Dendritic cell treated with granulocyte-macrophage colony-stimulating factor and Interleukin-4, amounts not matched to agents 40 ng/mL and 50 ng/mL, for 4 days (primary cell): ENCODE results near the gene ZBTB7A.

Source experiments
- H3K27ac Mint-ChIP-seq: one replicate; pipeline ENCODE4 v1.8.0; 2022; ENCODE audit warnings: mild to moderate bottlenecking, mixed read lengths
- H3K27me3 Mint-ChIP-seq: one replicate; pipeline ENCODE4 v1.8.0; 2022; ENCODE audit warnings: mild to moderate bottlenecking, mixed read lengths
- H3K36me3 Mint-ChIP-seq: one replicate; pipeline ENCODE4 v1.8.0; 2022; ENCODE audit warnings: low read depth, mixed read lengths
- H3K4me1 Mint-ChIP-seq: one replicate; pipeline ENCODE4 v1.8.0; 2022; ENCODE audit warnings: low read depth, mixed read lengths
- H3K4me3 Mint-ChIP-seq: one replicate; pipeline ENCODE4 v1.8.0; 2022; ENCODE audit warnings: mild to moderate bottlenecking, moderate library complexity, mixed read lengths
- H3K9me3 Mint-ChIP-seq: one replicate; pipeline ENCODE4 v1.8.0; 2022; ENCODE audit warnings: mixed read lengths
- intact Hi-C: fragments of 100-400 bp; cut with micrococcal nuclease; formaldehyde crosslinking; loops from one replicate; pipeline ENCODE4 v1.15.0; 2022

ZBTB7A gene

DNA sequence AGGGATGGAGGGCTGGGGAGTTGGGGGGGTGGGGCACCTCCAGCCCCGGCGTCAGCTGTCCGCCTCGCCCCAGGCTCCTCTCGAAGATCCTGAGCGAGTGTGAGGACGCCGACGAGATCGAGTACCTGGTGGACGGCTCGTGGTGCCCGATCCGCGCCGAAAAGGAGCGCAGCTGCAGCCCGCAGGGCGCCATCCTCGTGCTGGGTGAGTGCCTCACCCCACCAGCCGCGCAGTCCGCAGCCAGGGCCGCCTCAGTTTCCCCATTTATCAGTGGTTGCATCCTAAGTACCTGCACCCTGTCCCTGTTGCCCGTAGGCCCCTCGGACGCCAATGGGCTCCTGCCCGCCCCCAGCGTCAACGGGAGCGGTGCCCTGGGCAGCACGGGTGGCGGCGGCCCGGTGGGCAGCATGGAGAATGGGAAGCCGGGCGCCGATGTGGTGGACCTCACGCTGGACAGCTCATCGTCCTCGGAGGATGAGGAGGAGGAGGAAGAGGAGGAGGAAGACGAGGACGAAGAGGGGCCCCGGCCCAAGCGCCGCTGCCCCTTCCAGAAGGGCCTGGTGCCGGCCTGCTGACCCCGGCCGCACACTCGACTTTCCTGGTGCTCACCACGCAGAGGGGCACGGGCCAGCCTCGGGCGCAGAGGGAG lies 29.3 kb downstream of the ZBTB7A start:
- no peak overlapping the region for H3K4me3 Mint-ChIP-seq
- no peak overlapping the region for H3K27ac Mint-ChIP-seq

DNA sequence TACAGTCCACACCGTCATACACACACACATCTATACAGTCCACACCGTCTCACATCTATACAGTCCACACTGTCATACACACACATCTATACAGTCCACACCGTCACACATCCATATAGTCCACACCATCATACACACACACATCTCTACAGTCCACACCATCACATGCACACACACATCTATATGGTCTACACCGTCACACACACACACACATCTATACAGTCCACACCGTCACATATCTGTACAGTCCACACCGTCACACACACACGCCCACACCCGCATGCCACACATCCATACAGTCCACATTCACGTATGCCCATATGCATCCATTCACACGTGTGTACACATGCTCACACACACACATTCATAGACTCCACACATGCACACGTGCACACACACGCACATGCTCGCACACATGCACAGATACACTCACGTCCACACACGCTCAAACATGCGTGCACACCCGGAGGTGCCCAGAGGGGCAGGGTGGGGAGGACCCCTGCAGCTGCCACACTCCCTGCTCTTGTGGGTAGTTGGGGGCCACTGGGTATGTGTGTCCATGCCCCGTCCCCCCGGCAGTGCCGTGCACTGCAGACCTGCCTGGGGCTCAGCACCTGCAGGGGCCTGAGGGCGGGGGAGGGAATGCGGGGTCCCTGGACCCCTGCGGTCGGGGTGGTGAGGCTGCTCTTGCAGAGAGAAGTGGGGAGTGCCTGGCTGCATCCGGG lies 30.0 kb downstream of the ZBTB7A start:
- H3K36me3 Mint-ChIP-seq, result peaks cover 53% of the 10 kb centered on the region
- H3K4me3 Mint-ChIP-seq, result no peak overlapping the region
- no peaks in the 10 kb centered on the region for H3K9me3 Mint-ChIP-seq
- no peaks in the 10 kb centered on the region for H3K27me3 Mint-ChIP-seq
- intact Hi-C loops, result no loop called here
- H3K27ac Mint-ChIP-seq, result no peak overlapping the region
- peaks cover 6% of the 10 kb centered on the region for H3K4me1 Mint-ChIP-seq

More for the DNA sequence above, 29.3 kb downstream of the ZBTB7A start:
- H3K4me1 Mint-ChIP-seq, result peaks cover 9% of the 10 kb centered on the region
- no peaks in the 10 kb centered on the region for H3K9me3 Mint-ChIP-seq
- H3K36me3 Mint-ChIP-seq, result peaks cover 53% of the 10 kb centered on the region
- H3K27me3 Mint-ChIP-seq, result no peaks in the 10 kb centered on the region
- intact Hi-C loops, result no loop called here

DNA sequence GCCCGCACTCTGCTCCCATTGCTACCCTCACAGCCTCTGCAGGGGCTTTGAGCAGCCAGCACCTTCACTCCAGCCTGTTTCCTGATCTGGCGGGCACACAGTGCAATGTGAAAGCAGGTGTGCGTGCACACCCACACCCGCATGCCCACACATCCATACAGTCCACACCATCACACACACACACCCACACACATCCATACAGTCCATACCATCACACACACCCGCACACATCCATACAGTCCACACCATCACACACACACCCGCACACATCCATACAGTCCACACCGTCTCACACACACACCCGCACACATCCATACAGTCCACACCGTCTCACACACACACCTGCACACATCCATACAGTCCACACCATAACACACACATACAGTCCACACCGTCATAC lies 31.1 kb downstream of the ZBTB7A start:
- Mint-ChIP-seq H3K27me3 (no peaks in the 10 kb centered on the region), H3K36me3 (peaks cover 53% of the 10 kb centered on the region), H3K4me3 (no peak overlapping the region), H3K4me1 (peaks cover 6% of the 10 kb centered on the region), H3K9me3 (no peaks in the 10 kb centered on the region), H3K27ac (no peak overlapping the region)
- intact Hi-C loops, result no loop called here

DNA sequence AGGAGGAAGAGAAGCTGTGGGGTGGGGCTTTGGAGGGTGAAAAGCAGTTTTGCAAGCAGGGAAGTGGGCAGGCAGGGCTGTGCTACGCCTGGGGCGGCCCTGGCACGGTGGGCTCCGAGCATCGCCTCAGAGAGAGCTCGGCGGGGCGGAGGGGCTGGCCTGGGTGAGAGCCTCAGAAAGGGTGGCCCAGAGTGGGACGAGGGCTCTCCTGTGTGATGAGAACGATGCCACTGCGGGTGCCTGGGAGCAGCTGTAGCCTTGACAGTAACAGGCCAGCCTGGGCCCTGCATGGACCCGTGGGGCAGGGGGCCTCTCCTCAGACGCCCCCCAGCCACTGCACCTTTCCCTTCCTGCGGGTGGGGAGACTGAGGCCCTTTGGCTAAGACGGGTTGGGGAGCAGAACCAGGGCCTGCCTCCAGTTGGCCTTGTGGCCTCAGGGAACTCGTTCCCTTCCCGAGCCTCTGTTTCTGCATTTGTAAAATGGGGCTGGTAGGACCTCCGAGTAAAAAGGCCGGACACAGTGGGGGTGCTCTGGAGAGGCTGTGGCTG lies 31.6 kb downstream of the ZBTB7A start:
- no peaks in the 10 kb centered on the region for H3K9me3 Mint-ChIP-seq
- H3K27me3 Mint-ChIP-seq, result no peaks in the 10 kb centered on the region
- no peak overlapping the region for H3K4me3 Mint-ChIP-seq
- intact Hi-C loops, result no loop called here
- H3K27ac Mint-ChIP-seq, result peak overlapping the region; percentile 55
- peaks cover 6% of the 10 kb centered on the region for H3K4me1 Mint-ChIP-seq
- H3K36me3 Mint-ChIP-seq, result peaks cover 53% of the 10 kb centered on the region

DNA sequence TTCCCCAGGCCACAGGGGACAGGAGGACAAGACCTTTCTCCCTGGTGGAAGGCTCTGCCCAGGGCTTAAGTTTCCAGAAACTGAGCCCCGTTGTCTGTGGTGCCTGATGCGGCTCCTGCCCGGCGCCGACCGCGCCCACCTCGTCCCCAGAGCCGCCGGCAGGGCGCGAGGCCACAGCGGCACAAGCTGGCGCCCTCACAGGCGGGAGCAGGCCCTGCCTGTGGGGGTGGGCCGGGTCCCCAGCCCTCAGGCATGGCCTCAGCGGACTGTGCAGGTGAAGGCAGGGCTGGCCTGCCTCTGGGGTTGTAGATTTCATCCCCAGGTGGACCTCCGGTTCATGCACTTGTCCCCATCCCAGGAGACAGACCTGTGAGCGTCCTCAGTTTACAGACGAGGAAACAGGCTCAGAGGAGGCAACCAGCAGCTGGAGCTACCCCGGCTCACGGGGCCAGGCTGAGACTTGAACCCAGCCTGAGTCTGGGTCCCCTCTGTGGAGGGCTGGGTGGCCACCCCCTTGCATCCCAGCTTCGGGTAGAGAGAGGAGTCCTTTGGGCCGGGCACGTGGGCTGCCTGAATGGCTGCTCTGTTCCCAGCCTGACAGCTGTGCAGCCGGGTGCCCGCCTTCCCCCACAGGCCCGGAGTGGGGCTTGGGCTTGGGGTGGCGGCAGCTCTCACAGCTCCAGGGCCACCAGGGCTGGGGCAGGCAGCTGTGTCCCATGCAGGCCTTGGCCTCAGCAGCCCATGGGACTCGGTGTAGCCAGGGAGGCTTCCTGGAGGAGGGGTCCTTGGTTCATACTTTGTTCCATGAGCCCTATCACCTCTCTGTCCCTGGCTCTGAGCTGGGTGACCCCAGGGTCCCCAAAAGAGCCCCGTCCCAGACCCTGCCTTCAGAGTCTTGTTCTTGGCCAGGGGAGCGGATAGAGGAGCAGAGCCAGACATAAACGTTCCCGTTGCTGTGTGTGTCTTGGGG lies 32.4 kb downstream of the ZBTB7A start:
- H3K4me3 Mint-ChIP-seq, result no peak overlapping the region
- intact Hi-C loops, result no loop called here
- peaks cover 56% of the 10 kb centered on the region for H3K36me3 Mint-ChIP-seq
- H3K27ac Mint-ChIP-seq, result peak overlapping the region; percentile 55
- H3K9me3 Mint-ChIP-seq, result no peaks in the 10 kb centered on the region
- H3K27me3 Mint-ChIP-seq, result no peaks in the 10 kb centered on the region
- peaks cover 6% of the 10 kb centered on the region for H3K4me1 Mint-ChIP-seq

DNA sequence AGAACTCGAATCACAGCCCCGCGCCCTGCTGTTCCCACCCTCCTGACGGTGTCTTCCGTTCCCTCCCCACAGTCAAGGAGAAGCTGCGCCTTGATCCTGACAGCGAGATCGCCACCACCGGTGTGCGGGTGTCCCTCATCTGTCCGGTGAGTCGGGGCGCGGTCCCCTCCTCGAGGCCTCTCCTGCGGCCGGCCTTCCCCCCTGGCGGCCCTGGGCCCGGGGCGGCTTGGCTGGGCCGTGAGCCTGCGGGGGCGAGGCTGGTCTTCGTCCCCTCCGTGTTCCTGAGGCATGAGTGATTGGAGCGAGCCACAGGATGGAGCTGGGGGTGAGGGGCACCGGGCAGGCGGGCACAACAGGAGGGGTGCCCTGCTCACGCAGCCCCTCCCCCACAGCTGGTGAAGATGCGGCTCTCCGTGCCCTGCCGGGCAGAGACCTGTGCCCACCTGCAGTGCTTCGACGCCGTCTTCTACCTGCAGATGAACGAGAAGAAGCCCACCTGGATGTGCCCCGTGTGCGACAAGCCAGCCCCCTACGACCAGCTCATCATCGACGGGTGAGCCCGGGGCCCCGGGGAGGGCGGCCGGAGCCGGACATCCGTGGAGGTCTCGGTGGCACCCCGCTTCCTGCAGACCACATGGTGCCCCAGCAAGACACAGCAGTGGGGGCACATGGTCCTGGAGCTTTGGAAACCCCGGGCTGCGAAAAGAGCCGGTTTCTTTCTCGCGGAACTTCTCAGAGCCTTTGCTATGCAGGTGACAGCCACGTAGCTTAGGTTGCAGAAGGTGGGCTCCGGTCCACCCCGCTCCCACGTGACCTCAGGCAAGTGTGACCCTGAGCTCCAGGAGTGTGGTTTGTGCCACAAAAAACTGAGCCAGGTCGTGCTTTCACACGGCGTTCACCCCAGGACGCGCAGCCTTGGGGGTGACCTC lies 33.4 kb downstream of the ZBTB7A start:
- Mint-ChIP-seq H3K36me3 (peaks cover 67% of the 10 kb centered on the region), H3K9me3 (no peaks in the 10 kb centered on the region), H3K27ac (no peak overlapping the region)

DNA sequence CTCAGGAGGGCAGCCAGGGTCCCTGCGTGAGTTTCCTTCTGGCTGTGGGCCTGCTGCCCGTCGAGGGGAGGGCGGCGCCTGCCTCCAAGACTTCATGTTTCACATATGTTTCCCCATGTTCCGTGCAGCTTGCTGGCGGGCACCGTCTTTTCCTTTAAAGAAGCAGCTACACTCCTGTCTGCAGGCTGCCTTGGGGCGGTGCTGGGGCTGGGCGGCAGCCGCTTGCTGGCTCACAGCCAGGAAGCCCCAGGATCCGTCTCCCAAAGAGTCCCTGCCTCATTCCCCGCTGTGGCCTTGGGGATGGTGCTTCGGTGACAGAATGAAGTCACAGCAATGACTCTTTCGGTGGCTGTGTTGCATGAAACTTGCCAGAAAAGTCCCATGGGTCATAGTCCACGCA lies 34.3 kb downstream of the ZBTB7A start:
- H3K27me3 Mint-ChIP-seq, result no peaks in the 10 kb centered on the region
- peaks cover 6% of the 10 kb centered on the region for H3K4me1 Mint-ChIP-seq
- peaks cover 75% of the 10 kb centered on the region for H3K36me3 Mint-ChIP-seq
- H3K27ac Mint-ChIP-seq, result no peak overlapping the region
- H3K4me3 Mint-ChIP-seq, result no peak overlapping the region
- intact Hi-C loops, result no loop called here
- no peaks in the 10 kb centered on the region for H3K9me3 Mint-ChIP-seq

More for the DNA sequence above, 33.4 kb downstream of the ZBTB7A start:
- Mint-ChIP-seq H3K4me3 (no peak overlapping the region), H3K27me3 (no peaks in the 10 kb centered on the region), H3K4me1 (peaks cover 6% of the 10 kb centered on the region)
- intact Hi-C loops, result no loop called here

DNA sequence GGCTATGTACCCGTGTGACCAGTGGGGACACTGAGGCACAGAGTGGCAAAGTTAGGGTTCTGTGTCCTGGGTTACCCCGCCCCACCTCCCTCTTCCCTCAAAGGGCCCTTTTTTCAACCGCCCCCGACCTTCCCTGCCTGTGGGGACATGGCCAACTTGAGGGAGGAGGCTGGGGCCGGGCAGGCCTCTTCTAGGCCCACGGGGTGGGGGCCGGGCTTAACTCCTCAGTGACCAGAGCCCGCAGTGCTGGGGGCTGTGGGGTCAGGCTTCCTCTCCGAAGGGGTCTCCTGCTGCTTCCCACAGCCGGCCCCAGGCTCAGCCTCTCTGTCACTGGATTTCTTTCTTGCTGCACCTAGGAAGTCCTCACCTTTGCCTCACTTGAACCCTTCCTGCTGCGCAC lies 35.3 kb downstream of the ZBTB7A start:
- Mint-ChIP-seq H3K36me3 (peaks cover 85% of the 10 kb centered on the region), H3K4me3 (no peak overlapping the region), H3K4me1 (peaks cover 6% of the 10 kb centered on the region), H3K27me3 (no peaks in the 10 kb centered on the region), H3K9me3 (no peaks in the 10 kb centered on the region), H3K27ac (no peak overlapping the region)
- intact Hi-C loops, result no loop called here

DNA sequence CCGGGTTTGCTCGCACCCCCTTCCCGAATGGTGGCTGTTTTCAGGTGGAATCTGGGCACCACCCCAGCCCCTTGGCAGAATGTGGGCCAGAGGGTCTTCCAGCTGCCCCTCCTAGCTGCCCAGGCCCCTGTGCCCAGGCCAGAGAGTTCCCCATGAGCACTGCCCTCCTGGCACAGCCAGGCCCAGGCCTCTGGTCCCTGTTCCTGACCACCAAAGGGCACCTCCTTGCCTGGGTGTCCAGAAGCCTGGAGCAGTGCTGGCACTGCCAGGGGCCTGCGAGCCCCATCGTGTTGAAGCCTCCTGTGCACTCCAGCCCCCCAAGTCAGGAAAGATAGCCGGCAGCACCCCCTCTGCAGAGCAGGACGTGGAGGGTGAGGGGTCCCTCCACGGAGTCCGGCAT lies 35.7 kb downstream of the ZBTB7A start:
- H3K27ac Mint-ChIP-seq, result no peak overlapping the region
- H3K4me3 Mint-ChIP-seq, result no peak overlapping the region
- intact Hi-C loops, result no loop called here
- H3K36me3 Mint-ChIP-seq, result peaks cover 90% of the 10 kb centered on the region
- peaks cover 6% of the 10 kb centered on the region for H3K4me1 Mint-ChIP-seq
- no peaks in the 10 kb centered on the region for H3K27me3 Mint-ChIP-seq
- H3K9me3 Mint-ChIP-seq, result no peaks in the 10 kb centered on the region

DNA sequence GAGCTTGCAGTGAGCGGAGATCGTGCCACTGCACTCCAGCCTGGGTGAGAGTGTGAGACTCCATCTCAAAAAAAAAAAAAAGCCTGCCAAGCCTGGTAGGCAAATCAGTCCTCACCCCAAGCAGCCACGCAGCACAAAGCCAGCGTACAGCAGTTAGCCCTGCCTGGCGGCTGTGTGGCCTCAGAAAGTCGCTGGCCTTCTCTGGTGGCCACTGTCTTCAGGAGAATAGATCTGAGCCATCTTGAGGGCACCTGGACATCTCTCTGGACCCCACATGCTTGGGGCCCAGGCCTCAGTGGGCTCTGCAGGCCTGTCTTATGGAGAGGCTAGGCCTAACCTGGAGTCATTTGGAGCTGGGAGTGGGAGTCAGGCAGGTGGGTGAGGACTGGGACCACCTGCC lies 36.1 kb downstream of the ZBTB7A start:
- intact Hi-C loops, result no loop called here
- peaks cover 94% of the 10 kb centered on the region for H3K36me3 Mint-ChIP-seq
- no peaks in the 10 kb centered on the region for H3K9me3 Mint-ChIP-seq
- no peaks in the 10 kb centered on the region for H3K27me3 Mint-ChIP-seq
- H3K4me3 Mint-ChIP-seq, result no peak overlapping the region
- peaks cover 6% of the 10 kb centered on the region for H3K4me1 Mint-ChIP-seq
- no peak overlapping the region for H3K27ac Mint-ChIP-seq

DNA sequence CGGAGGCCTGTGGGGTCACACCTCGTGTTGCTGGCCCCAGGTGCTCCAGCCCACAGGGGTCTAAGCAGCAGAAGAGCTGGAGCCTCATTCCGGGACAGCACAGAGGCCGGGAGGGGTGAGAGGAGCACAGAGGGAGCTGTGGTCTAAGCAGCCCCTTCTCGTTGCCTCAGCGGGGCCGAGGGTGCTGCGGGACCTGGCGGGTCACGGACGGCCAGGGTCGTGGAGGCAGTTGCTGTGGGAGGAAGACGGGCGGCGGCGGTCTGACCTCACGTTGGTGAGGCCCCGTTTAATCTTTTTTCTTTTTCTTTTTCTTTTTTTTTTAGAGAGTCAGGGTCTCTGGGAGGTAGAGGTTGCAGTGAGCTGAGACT lies 37.5 kb downstream of the ZBTB7A start:
- no peaks in the 10 kb centered on the region for H3K27me3 Mint-ChIP-seq
- H3K4me1 Mint-ChIP-seq, result no peaks in the 10 kb centered on the region
- H3K9me3 Mint-ChIP-seq, result no peaks in the 10 kb centered on the region
- H3K36me3 Mint-ChIP-seq, result peaks cover 99% of the 10 kb centered on the region
- H3K4me3 Mint-ChIP-seq, result no peak overlapping the region
- no peak overlapping the region for H3K27ac Mint-ChIP-seq
- intact Hi-C loops, result no loop called here

DNA sequence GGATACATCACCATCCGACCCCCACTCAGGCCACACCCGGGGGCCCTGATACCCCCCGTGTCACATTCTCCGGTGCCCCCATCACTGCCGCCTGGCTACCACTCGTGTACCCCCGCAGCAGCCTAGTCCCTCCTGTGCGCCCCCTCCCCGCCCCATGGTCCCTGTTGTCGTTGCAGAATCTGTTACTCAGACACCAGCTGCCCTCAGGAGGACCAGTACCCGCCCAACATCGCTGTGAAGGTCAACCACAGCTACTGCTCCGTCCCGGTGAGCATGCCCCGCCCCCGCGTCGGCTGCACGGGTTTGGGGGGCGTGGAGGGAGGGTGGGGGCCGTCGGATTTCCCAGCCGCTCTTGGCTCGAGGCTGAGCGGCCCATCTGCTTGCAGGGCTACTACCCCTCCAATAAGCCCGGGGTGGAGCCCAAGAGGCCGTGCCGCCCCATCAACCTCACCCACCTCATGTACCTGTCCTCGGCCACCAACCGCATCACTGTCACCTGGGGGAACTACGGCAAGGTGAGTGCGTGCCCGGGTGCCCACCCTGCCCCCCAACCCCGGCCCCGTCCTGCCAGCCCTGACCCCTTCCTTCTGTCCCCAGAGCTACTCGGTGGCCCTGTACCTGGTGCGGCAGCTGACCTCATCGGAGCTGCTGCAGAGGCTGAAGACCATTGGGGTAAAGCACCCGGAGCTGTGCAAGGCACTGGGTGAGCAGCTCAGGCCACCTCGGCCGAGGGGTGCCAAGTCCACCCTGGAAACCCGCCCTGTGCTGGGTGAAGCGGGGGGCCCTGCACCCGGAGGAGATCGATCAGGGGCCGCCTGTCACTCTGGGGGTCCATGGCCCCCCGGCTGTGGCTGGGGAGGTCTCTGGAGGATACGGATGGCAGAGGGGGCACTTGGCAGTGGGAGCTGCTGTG lies 38.1 kb downstream of the ZBTB7A start:
- H3K4me1 Mint-ChIP-seq, result no peaks in the 10 kb centered on the region
- H3K27me3 Mint-ChIP-seq, result no peaks in the 10 kb centered on the region
- H3K27ac Mint-ChIP-seq, result no peak overlapping the region
- H3K4me3 Mint-ChIP-seq, result no peak overlapping the region
- intact Hi-C loops, result no loop called here
- no peaks in the 10 kb centered on the region for H3K9me3 Mint-ChIP-seq
- H3K36me3 Mint-ChIP-seq, result peaks cover 100% of the 10 kb centered on the region
